ENCODE measurements around the gene STATH. TPM values are rescaled to one million over a fixed set of nuclear protein-coding genes. Genes with fewer than 3 reads are reported as not detected.
"Not testable (repeated sequence)": the region's sequence is repeated elsewhere in the genome, so short reads cannot be mapped to it uniquely, and the experiment has no call there.

STATH gene, protein sequence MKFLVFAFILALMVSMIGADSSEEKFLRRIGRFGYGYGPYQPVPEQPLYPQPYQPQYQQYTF
- polyA plus RNA-seq (ENCODE audit: insufficient read length in 4 of 4): under 1 TPM; 0.34 to 0.69 (median 0.47) TPM

GRCh38 chr4:69995526-69996016, at the start of gene STATH:
TSS of gene STATH (plus strand) at chr4:69995966. CDS start at chr4:69998438, 2,472 bp downstream.
- DNase-seq (ENCODE audit: low read depth in 4 of 4, low spot score in 2 of 4): no peak

- no peak for DNase-seq (ENCODE audit: low read depth in 4 of 4, low spot score in 2 of 4)
Measured at GRCh38 chr4:69951602-69952001, 44.2 kb upstream of the STATH start.

GRCh38 chr4:69957209-69957608, 38.6 kb upstream of the STATH start:
- DNase-seq (ENCODE audit: low read depth in 4 of 4, low spot score in 2 of 4): no peak

GRCh38 chr4:69965628-69966027, 30.1 kb upstream of the STATH start, which contains the start of gene CSN2:
TSS of gene CSN2 (minus strand) at chr4:69965728. CDS start at chr4:69960995, 4,733 bp downstream.
- no peak for DNase-seq (ENCODE audit: low read depth in 4 of 4, low spot score in 2 of 4)

DNA sequence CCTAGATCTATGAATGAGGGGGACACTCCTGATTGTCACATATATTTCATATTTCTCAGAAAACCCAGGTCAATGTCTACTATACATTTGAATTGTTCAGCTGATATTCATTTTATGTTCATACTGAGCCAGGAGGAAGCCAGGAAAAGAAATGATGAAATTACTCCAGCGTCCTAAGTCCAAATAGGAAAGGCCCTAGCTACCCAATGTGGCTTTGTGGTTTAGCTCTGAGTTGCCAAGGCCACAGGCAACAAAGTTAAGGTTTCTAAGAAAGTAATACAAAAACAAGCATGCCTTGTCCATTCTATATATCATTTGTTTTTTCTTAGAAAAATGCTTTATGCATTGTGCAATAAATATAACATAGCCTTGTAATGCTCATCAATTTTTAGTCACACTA, 25.7 kb upstream of the STATH start:
- no peak for DNase-seq (ENCODE audit: low read depth in 4 of 4, low spot score in 2 of 4)

- no peak for DNase-seq (ENCODE audit: low read depth in 4 of 4, low spot score in 2 of 4)
Measured at GRCh38 chr4:69974631-69975030, 21.1 kb upstream of the STATH start.

GRCh38 chr4:69977582-69977981, 18.2 kb upstream of the STATH start:
- no peak for DNase-seq (ENCODE audit: low read depth in 4 of 4, low spot score in 2 of 4)

GRCh38 chr4:69984030-69984443, 11.7 kb upstream of the STATH start:
- peak in 2 of 4 donors; percentile 13 to 24 for DNase-seq (ENCODE audit: low read depth in 4 of 4, low spot score in 2 of 4)

DNA sequence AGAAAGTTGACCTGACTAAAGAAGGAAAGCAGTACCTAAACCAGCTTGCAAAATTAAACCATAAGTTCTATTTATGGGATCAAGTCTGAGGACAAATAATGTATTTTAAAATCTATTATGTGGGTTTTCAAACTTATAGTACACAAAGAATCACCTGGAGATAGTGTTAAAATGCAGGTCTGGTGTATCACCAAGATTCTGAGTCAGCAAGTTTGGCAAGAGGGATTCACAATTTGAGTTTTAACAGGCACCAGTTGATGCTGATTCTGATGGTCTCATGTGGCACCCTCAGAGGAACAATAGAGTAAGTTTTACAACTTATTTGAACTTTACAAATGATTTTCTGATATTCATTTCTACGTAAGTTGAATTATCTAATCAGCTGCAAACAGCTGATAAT, 9.1 kb upstream of the STATH start:
- no peak for DNase-seq (ENCODE audit: low read depth in 4 of 4, low spot score in 2 of 4)

- no peak for DNase-seq (ENCODE audit: low read depth in 4 of 4, low spot score in 2 of 4)
Measured at GRCh38 chr4:69991016-69991415, 4.8 kb upstream of the STATH start.

- no peak for DNase-seq (ENCODE audit: low read depth in 4 of 4, low spot score in 2 of 4)
Measured at GRCh38 chr4:69994782-69995181, 984 bp upstream of the STATH start.

- DNase-seq (ENCODE audit: low read depth in 4 of 4, low spot score in 2 of 4): no peak
Measured at GRCh38 chr4:69999420-69999819, 3.7 kb downstream of the STATH start.

DNA sequence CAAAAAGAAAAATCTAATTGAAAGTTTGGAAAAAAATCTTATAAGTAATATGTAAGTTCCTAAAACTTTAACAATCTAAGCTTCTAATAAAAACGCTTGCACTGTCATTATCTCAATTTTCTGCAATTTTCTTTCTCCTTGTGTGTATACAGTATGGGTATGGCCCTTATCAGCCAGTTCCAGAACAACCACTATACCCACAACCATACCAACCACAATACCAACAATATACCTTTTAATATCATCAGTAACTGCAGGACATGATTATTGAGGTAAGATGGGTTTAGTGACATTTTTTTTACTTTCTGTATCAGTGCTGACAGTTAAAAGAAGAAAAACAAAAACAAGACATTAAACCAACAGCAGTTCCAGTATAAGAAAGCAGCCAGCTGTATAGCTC, 4.9 kb downstream of the STATH start:
- no peak for DNase-seq (ENCODE audit: low read depth in 4 of 4, low spot score in 2 of 4)

DNA sequence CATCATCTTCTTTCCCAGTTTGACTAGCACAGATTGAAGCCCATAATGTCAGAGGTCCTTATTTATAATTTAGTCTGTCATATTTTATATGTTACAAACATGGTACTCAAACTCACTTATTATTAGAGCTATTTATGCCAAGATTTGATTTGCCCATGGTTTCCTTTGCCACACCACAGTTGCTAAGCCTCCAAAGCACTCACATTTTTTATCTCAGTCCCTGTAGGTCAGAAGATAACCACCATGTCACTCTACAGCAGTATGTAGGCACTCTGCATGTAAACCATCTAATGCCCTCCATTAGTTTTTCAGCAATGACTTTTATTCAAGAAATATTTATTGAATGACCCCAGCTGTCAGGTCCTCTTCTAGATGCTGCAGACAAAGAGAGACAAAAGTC, 6.7 kb downstream of the STATH start:
- no peak for DNase-seq (ENCODE audit: low read depth in 4 of 4, low spot score in 2 of 4)

- DNase-seq (ENCODE audit: low read depth in 4 of 4, low spot score in 2 of 4): no peak
Measured at GRCh38 chr4:70008771-70009170, 13.0 kb downstream of the STATH start.

- not testable (repeated sequence) for DNase-seq (ENCODE audit: low read depth in 4 of 4, low spot score in 2 of 4)
Measured at GRCh38 chr4:70019006-70019405, 23.2 kb downstream of the STATH start.

GRCh38 chr4:70023218-70023617, 27.5 kb downstream of the STATH start:
- DNase-seq (ENCODE audit: low read depth in 4 of 4, low spot score in 2 of 4): no peak

DNA sequence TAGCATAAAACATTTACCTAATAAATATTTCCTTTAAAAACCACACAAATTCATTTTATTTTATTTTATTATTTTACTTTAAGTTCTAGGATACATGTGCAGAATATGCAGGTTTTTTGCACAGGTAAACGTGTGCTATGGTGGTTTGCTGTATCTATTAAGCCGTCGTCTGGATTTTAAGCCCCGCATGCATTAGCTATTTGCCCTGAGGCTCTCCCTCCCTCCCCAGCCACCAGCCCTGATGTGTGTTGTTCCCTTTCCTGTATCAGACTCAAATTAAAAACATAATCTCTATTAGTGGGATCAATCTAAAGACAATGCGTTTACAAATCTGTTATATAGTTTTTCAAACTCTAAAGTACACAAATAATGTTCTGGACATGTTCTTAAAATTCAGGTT, 31.2 kb downstream of the STATH start:
- DNase-seq (ENCODE audit: low read depth in 4 of 4, low spot score in 2 of 4): no peak

DNA sequence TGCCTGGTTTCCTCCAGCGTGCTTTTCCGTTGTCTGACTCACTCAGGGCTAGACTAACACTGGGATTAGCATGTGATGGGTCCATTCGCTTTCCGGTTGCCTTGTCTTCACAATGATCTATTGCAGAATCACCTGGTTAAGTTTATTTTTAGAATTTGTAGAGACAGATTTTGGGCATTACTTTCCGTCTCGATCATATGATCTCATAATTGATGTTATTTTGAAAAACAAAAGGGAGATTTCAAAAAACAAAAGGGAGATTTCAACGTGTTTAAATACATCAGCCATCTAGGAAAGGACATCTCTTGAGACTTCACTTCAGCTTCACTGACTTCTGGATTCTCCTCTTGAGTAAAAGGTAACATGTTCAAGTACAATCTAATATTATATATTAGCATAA, 32.4 kb downstream of the STATH start, which contains the start of gene HTN3:
Gene HTN3 (plus strand): TSS at position 301 of the 400 bp plus-strand sequence. CDS start 2,282 bp downstream, outside the sequence.
- DNase-seq (ENCODE audit: low read depth in 4 of 4, low spot score in 2 of 4): not testable (repeated sequence)

- DNase-seq (ENCODE audit: low read depth in 4 of 4, low spot score in 2 of 4): not testable (repeated sequence)
Measured at GRCh38 chr4:70037559-70037958, 41.8 kb downstream of the STATH start.

GRCh38 chr4:70039928-70040327, 44.2 kb downstream of the STATH start:
- DNase-seq (ENCODE audit: low read depth in 4 of 4, low spot score in 2 of 4): not testable (repeated sequence)

- no peak for DNase-seq (ENCODE audit: low read depth in 4 of 4, low spot score in 2 of 4)
Measured at GRCh38 chr4:70041652-70042286, 46.0 kb downstream of the STATH start.

Data from left renal cortex interstitium (tissue), 4 donors.